GM18505 (cell line): ENCODE results near the gene KISS1R.
"Not testable (repeated sequence)": the region's sequence is repeated elsewhere in the genome, so short reads cannot be mapped to it uniquely, and the experiment has no call there.

Experiments used
- ATAC-seq: cut with Tn5 transposase; IDR thresholded peaks from one replicate; pipeline ENCODE4 v1.9.1; 2021; ENCODE audit not compliant: unreplicated experiment
- POLR2A ChIP-seq: IDR thresholded peaks from 4 replicates; pipeline ENCODE4 v1.6.1; 2011; ENCODE audit warnings: borderline replicate concordance; ENCODE audit not compliant: insufficient read depth, insufficient read length; ENCODE audit errors: extremely low read depth

KISS1R gene

GRCh38 chr19:876089-876488 lies 41.0 kb upstream of the KISS1R start:
- no peak for TF ChIP-seq POLR2A
- ATAC-seq, result no peak

GRCh38 chr19:876780-877314 lies 40.3 kb upstream of the KISS1R start:
- no peak for TF ChIP-seq POLR2A
- no peak for ATAC-seq

- ATAC-seq, result not testable (repeated sequence)
Observed at GRCh38 chr19:877992-878660, 39.0 kb upstream of the KISS1R start.

- not testable (repeated sequence) for ATAC-seq
Observed at GRCh38 chr19:878751-879561, 38.2 kb upstream of the KISS1R start.

GRCh38 chr19:879711-880438 lies 37.3 kb upstream of the KISS1R start:
- TF ChIP-seq POLR2A, result no peak
- ATAC-seq, result no peak

- no peak for ATAC-seq
Observed at GRCh38 chr19:881385-882071, 35.6 kb upstream of the KISS1R start.

GRCh38 chr19:882871-883497 lies 34.1 kb upstream of the KISS1R start:
- TF ChIP-seq POLR2A, result no peak
- ATAC-seq, result no peak

More at GRCh38 chr19:881385-882071, 35.6 kb upstream of the KISS1R start:
- TF ChIP-seq POLR2A, result no peak

GRCh38 chr19:883661-884211 lies 33.4 kb upstream of the KISS1R start:
- no peak for ATAC-seq
- no peak for TF ChIP-seq POLR2A

- ATAC-seq, result no peak
- no peak for TF ChIP-seq POLR2A
Observed at GRCh38 chr19:884420-885211, 32.5 kb upstream of the KISS1R start.

- ATAC-seq, result no peak
- no peak for TF ChIP-seq POLR2A
Observed at GRCh38 chr19:885536-886224, 31.5 kb upstream of the KISS1R start.

- no peak for TF ChIP-seq POLR2A
- no peak for ATAC-seq
Observed at GRCh38 chr19:887072-887471, 30.1 kb upstream of the KISS1R start.

- no peak for ATAC-seq
- TF ChIP-seq POLR2A, result no peak
Observed at GRCh38 chr19:887599-887998, 29.5 kb upstream of the KISS1R start.
